ENCODE data around the gene PRPF39.
"Not testable (repeated sequence)": the region's sequence is repeated elsewhere in the genome, so short reads cannot be mapped to it uniquely, and the experiment has no call there.

PRPF39 gene

GRCh38 chr14:45083976-45084722 lies at the start of gene PRPF39:
Gene PRPF39, plus strand, starts transcription at chr14:45084116. Its CDS starts 11,124 bp downstream, at chr14:45095240.
- peak; percentile 93 for DNase-seq

GRCh38 chr14:45034730-45035129 lies 49.2 kb upstream of the PRPF39 start:
- DNase-seq = no peak

GRCh38 chr14:45038256-45038655 lies 45.7 kb upstream of the PRPF39 start:
- DNase-seq = no peak

- DNase-seq = no peak
Measured at GRCh38 chr14:45038865-45039264, 45.1 kb upstream of the PRPF39 start.

GRCh38 chr14:45039390-45039789 lies 44.5 kb upstream of the PRPF39 start:
- DNase-seq = no peak

GRCh38 chr14:45041641-45042040 lies 42.3 kb upstream of the PRPF39 start:
- no peak for DNase-seq

- no peak for DNase-seq
Measured at GRCh38 chr14:45044638-45045037, 39.3 kb upstream of the PRPF39 start.

- DNase-seq = no peak
Measured at GRCh38 chr14:45048385-45048784, 35.5 kb upstream of the PRPF39 start.

GRCh38 chr14:45051180-45051579 lies 32.7 kb upstream of the PRPF39 start:
- peak; percentile 6 for DNase-seq

GRCh38 chr14:45051896-45052295 lies 32.0 kb upstream of the PRPF39 start:
- DNase-seq = no peak

- no peak for DNase-seq
Measured at GRCh38 chr14:45057349-45057748, 26.6 kb upstream of the PRPF39 start.

GRCh38 chr14:45057881-45058364 lies 26.0 kb upstream of the PRPF39 start:
- no peak for DNase-seq

- no peak for DNase-seq
Measured at GRCh38 chr14:45060551-45060950, 23.4 kb upstream of the PRPF39 start.

GRCh38 chr14:45065540-45065939 lies 18.4 kb upstream of the PRPF39 start:
- DNase-seq = no peak

- peak; percentile 45 for DNase-seq
Measured at GRCh38 chr14:45065956-45066355, 18.0 kb upstream of the PRPF39 start.

- peak; percentile 6 for DNase-seq
Measured at GRCh38 chr14:45066667-45067066, 17.2 kb upstream of the PRPF39 start.

- DNase-seq = no peak
Measured at GRCh38 chr14:45068396-45068795, 15.5 kb upstream of the PRPF39 start.

- no peak for DNase-seq
Measured at GRCh38 chr14:45070215-45070614, 13.7 kb upstream of the PRPF39 start.

- DNase-seq = no peak
Measured at GRCh38 chr14:45072126-45072525, 11.8 kb upstream of the PRPF39 start.

- DNase-seq = no peak
Measured at GRCh38 chr14:45073231-45073879, 10.6 kb upstream of the PRPF39 start.

GRCh38 chr14:45078323-45078722 lies 5.6 kb upstream of the PRPF39 start:
- no peak for DNase-seq

GRCh38 chr14:45080416-45080968 lies 3.4 kb upstream of the PRPF39 start:
- DNase-seq = not testable (repeated sequence)

- DNase-seq = not testable (repeated sequence)
Measured at GRCh38 chr14:45081096-45081495, 2.8 kb upstream of the PRPF39 start.

GRCh38 chr14:45082420-45082819 lies 1.5 kb upstream of the PRPF39 start:
- no peak for DNase-seq

Measured in NCI-H82 (cell line).